ENCODE data around the gene POLRMT. TPM values are rescaled to one million over a fixed set of nuclear protein-coding genes. Genes with fewer than 3 reads are reported as not detected.
"Not testable (repeated sequence)": the region's sequence is repeated elsewhere in the genome, so short reads cannot be mapped to it uniquely, and the experiment has no call there.

The POLRMT gene
- total RNA-seq, 3 donors from 2014 or later, result 21.9 to 34.7 (median 28.2) TPM

DNA sequence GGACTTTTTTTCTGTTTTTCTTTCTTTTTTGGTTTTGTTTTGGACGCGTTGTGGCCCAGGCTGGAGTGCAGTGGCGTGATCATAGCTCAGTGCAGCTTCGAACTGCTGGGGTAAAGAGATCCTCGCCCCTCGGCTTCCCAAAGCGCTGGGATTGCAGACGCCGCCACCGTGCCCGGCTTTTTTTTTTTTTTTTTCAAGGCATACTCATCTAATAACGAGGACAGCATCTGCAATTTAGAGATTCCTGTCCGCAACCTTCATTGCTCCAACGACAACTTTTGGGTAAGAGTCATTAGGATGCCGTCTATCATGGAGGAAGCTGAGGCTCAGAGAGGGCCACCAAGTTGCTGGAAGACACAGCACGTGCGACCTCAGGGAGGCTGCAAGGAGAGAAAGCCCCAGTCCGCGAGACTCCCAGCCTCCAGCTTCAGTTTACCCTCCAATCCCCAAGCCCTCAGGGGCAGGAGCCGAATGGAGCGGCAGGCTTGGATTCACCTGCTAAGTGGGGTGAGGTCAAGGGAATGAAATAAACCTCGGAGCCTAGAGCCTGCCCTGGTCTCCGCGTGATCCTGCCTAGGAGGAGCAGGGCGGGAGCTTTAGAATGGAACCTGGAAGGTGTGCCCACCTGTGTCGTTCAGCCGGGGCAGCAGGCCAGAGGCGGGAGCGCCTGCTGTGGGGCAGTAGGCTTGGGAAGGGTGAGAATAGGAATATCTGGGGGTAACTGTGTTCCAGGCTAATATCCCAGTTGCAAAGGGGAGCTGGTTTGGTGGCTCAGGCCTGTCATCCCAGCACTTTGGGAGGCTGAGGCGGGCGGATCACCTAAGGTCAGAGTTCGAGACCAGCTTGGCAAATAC is 676 bp upstream of the POLRMT start:
- intact Hi-C loops (cut with DNase I; ENCODE audit: low total_unique reads), result no loop called here
- peak overlapping the region in 1 of 2 donors; percentile 55 for H3K27ac ChIP-seq
- H3K4me1 ChIP-seq, result peaks cover 4 to 18% of the 10 kb centered on the region in 2 donors
- TF ChIP-seq POLR2AphosphoS5 (IDR thresholded peaks at IDR 0.05), result no peak
- TF ChIP-seq, protein P1, sequence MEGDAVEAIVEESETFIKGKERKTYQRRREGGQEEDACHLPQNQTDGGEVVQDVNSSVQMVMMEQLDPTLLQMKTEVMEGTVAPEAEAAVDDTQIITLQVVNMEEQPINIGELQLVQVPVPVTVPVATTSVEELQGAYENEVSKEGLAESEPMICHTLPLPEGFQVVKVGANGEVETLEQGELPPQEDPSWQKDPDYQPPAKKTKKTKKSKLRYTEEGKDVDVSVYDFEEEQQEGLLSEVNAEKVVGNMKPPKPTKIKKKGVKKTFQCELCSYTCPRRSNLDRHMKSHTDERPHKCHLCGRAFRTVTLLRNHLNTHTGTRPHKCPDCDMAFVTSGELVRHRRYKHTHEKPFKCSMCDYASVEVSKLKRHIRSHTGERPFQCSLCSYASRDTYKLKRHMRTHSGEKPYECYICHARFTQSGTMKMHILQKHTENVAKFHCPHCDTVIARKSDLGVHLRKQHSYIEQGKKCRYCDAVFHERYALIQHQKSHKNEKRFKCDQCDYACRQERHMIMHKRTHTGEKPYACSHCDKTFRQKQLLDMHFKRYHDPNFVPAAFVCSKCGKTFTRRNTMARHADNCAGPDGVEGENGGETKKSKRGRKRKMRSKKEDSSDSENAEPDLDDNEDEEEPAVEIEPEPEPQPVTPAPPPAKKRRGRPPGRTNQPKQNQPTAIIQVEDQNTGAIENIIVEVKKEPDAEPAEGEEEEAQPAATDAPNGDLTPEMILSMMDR (IDR thresholded peaks at IDR 0.05), result no peak
- no peak for TF ChIP-seq POLR2A (IDR thresholded peaks at IDR 0.05)
- H3K36me3 ChIP-seq, result no peaks in the 10 kb centered on the region
- H3K27me3 ChIP-seq, result no peaks in the 10 kb centered on the region
- H3K9me3 ChIP-seq, result no peaks in the 10 kb centered on the region
- DNase-seq (ENCODE audit: low spot score in 2 of 2), result no peak
- H3K4me3 ChIP-seq, result peak overlapping the region; percentile 65 to 78 (median 69)

DNA sequence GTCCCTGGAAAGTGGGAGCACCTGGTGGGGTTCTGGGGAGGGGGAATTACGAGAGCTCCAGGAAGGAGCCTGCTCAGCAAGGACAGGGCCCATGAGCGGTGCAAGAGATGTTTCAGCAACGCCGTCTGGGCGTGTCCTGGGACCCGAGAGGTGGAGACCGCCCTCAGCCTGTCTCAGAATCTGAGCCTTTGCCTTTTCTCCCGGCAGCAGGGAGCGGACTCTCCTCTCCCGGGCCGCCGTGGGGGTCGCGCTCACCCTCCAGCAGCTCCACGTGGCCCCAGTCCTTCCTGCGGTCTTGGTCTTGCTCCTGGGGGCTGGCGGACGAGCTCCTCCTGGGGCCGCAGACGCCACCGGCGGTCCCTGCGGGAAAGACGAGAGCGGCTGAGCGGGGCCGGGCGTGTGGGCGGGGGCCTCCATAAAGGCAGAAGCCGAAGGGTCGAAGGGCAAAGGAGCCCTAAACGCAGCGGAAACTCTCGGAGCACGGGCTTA is 714 bp downstream of the POLRMT start:
- DNase-seq (ENCODE audit: low spot score in 2 of 2), result no peak
- peaks cover 4 to 13% of the 10 kb centered on the region in 2 donors for H3K4me1 ChIP-seq
- H3K4me3 ChIP-seq, result peak overlapping the region; percentile 65 to 78 (median 69)
- H3K27me3 ChIP-seq, result no peaks in the 10 kb centered on the region
- intact Hi-C loops (cut with DNase I; ENCODE audit: low total_unique reads), result no loop called here
- H3K9me3 ChIP-seq, result no peaks in the 10 kb centered on the region
- H3K27ac ChIP-seq, result peak overlapping the region; percentile 54 to 55
- TF ChIP-seq, protein P1 (IDR thresholded peaks at IDR 0.05), result no peak
- TF ChIP-seq POLR2A (IDR thresholded peaks at IDR 0.05) (no peak), POLR2AphosphoS5 (IDR thresholded peaks at IDR 0.05) (no peak)
- H3K36me3 ChIP-seq, result no peaks in the 10 kb centered on the region

DNA sequence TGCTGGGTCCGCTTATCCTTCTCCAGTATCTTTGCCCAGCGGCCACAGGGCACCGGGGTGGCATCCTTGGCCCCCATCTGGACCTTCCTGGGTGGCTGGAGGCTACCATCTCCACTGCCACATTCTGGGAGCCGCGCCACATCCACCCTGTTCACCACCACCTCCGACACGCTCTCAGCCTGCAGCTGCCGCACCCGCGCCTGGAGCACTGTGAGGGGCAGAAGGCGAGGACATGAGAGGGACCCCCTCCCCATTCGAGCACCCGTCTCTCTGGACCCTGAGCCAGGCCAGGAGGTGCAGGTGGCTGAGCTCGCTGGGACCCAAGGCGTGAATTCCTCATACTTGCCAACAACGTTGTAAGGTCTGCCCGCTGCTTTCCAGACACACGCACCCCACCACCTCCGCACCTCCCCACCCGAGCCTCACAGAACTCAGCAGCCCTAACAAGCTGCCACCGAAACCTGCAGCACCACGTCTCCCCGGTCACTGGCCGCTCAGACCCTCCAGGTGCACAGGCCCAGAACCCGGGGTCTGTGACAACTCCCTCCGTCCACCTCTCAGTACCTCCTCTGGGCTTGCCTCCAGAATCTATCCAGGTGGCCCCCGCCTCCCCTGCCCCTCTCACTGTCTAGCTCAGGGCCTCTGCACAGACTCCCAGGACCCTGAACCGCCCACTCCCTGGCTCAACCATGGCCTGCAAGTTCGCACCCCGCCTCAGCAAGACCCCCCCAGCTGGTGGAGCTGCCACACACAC is 3.2 kb downstream of the POLRMT start:
- intact Hi-C loops (cut with DNase I; ENCODE audit: low total_unique reads), result no loop called here
- no peaks in the 10 kb centered on the region for H3K36me3 ChIP-seq
- H3K9me3 ChIP-seq, result no peaks in the 10 kb centered on the region
- no peaks in the 10 kb centered on the region for H3K27me3 ChIP-seq
- TF ChIP-seq POLR2AphosphoS5 (IDR thresholded peaks at IDR 0.05) (no peak), POLR2A (IDR thresholded peaks at IDR 0.05) (no peak)
- TF ChIP-seq, protein P1 (IDR thresholded peaks at IDR 0.05), result no peak
- peaks cover 4 to 13% of the 10 kb centered on the region in 2 donors for H3K4me1 ChIP-seq
- no peak overlapping the region for H3K27ac ChIP-seq
- no peak for DNase-seq (ENCODE audit: low spot score in 2 of 2)
- H3K4me3 ChIP-seq, result no peak overlapping the region

DNA sequence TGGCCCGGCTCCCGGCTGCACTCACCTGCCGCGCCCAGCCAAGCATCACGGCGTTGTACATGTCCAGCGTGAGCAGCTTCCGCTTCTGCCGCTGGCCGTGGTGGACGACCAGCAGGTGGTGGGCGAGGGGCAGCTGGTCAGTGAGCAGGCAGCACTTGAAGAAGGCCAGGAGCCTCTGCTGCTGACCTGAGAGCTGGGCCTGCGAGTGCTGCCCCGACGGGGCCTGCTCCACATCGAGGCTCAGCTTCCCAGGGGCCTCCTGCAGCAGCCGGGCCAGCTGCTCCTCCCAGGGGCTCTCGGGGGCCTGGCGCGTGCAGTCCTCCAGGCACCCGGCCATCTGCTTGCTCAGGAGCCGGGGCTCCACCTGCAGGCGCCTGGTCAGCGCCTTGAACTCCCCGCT is 3.8 kb downstream of the POLRMT start:
- H3K4me1 ChIP-seq, result peaks cover 4 to 13% of the 10 kb centered on the region in 2 donors
- H3K4me3 ChIP-seq; H3K9me3 ChIP-seq; DNase-seq (ENCODE audit: low spot score in 2 of 2); H3K27ac ChIP-seq; H3K27me3 ChIP-seq; intact Hi-C loops (cut with DNase I; ENCODE audit: low total_unique reads); H3K36me3 ChIP-seq: not testable (repeated sequence)

DNA sequence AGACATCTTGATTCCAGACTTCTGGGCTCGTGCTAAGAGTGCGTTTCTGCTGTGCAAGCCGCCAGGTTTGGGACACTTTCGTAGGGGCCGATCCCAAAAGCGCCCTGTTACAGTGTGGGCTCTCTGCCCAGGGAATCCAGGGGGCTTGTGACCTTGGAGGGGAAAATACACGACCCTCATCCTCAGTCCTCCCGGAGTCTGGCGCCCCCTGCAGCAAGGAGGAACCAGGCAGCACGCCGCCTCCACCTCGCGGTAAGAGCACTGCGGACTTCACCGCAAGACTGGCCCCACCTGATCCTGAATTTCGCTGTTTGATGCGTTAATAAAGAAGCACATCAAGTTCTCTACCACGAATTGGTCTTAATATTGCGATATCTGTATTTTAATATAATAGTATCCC is 5.2 kb downstream of the POLRMT start:
- Histone ChIP-seq H3K36me3 (no peaks in the 10 kb centered on the region), H3K4me1 (peaks cover 0 to 13% of the 10 kb centered on the region in 2 donors), H3K4me3 (no peak overlapping the region), H3K27ac (no peak overlapping the region), H3K9me3 (no peaks in the 10 kb centered on the region), H3K27me3 (no peaks in the 10 kb centered on the region)
- intact Hi-C loops (cut with DNase I; ENCODE audit: low total_unique reads), result no loop called here
- no peak for DNase-seq (ENCODE audit: low spot score in 2 of 2)
- TF ChIP-seq POLR2AphosphoS5 (IDR thresholded peaks at IDR 0.05) (no peak), POLR2A (IDR thresholded peaks at IDR 0.05) (no peak)

DNA sequence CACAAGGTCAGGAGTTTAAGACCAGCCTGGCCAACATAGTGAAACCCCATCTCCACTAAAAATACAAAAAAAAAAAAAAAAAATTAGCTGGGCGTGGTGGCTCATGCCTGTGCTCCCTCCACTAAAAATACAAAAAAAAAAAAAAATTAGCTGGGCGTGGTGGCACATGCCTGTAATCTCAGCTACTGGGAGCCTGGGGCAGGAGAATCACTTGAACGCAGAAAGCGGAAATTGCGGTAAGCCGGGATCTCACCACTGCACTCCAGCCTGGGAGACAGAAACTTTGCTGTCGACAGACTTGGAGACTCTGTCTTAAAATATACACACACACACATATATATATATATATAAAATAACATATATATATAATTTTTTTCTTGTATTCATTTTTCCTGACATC is 6.8 kb downstream of the POLRMT start:
- H3K9me3 ChIP-seq; H3K36me3 ChIP-seq; DNase-seq (ENCODE audit: low spot score in 2 of 2); H3K27ac ChIP-seq; H3K4me1 ChIP-seq; intact Hi-C loops (cut with DNase I; ENCODE audit: low total_unique reads); H3K4me3 ChIP-seq; H3K27me3 ChIP-seq: not testable (repeated sequence)

All from breast epithelium (tissue), 4 donors.